GM12874 (cell line): ENCODE results near the gene MYO15A.

Source experiments
- TF ChIP-seq, protein P1 (sequence below): IDR thresholded peaks from 2 replicates; pipeline ENCODE4 v1.5.1; 2011; ENCODE audit warnings: low read depth, mild to moderate bottlenecking, control low read depth, low read length, moderate library complexity; ENCODE audit not compliant: insufficient read depth

Gene MYO15A

DNA sequence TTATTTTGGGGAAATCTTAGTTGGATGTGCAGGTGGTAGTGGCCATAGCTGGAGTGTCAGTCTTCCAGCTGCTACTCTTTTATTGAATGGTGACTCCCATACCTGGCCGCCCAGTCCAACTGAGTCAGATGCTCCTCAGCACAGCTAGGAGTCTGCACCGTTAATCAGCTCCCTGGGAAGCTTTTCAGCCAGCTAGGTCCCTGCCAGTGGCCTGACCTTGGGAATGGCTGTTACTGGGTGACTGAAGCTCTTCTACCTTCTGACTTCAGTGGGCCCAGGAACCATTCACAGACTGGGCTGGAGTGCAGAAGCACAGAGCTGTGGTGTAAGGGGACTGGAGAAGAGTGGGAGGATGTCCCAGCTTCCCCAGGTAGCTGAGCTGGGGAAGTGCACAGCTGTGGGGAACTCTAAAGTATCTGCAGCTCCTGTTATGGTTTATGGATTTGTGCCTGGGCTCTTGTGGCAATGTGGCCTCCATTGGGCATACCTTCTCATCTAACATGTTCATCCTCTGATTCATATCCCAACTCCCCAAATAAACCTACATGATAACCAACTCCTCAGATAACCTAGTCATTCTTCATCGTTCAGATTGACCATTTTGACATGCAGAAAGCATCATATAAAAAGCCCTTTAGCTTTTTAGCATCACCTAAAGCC is 89.1 kb downstream of the MYO15A start:
- TF ChIP-seq, protein P1, sequence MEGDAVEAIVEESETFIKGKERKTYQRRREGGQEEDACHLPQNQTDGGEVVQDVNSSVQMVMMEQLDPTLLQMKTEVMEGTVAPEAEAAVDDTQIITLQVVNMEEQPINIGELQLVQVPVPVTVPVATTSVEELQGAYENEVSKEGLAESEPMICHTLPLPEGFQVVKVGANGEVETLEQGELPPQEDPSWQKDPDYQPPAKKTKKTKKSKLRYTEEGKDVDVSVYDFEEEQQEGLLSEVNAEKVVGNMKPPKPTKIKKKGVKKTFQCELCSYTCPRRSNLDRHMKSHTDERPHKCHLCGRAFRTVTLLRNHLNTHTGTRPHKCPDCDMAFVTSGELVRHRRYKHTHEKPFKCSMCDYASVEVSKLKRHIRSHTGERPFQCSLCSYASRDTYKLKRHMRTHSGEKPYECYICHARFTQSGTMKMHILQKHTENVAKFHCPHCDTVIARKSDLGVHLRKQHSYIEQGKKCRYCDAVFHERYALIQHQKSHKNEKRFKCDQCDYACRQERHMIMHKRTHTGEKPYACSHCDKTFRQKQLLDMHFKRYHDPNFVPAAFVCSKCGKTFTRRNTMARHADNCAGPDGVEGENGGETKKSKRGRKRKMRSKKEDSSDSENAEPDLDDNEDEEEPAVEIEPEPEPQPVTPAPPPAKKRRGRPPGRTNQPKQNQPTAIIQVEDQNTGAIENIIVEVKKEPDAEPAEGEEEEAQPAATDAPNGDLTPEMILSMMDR: no peak

DNA sequence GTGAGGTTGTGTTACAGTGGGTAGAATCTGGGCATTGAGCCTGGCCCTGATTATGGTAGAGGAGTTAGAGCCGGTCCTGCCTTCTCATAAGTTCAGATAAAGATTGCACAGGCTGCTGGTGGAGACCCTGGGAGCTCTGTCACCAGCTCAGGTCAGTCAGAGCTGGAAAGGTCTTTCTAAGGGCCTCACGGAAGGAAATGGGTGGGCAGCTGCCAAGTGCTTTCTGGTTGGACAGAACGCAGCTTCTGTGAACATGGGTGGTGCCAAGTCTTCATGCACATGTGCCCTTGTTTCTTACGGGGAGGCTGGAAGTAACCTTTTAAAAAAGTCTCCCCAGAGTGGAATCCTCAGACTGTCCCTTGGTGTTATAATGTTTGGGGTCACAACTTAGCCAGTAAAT is 90.0 kb downstream of the MYO15A start:
- TF ChIP-seq, protein P1: no peak

DNA sequence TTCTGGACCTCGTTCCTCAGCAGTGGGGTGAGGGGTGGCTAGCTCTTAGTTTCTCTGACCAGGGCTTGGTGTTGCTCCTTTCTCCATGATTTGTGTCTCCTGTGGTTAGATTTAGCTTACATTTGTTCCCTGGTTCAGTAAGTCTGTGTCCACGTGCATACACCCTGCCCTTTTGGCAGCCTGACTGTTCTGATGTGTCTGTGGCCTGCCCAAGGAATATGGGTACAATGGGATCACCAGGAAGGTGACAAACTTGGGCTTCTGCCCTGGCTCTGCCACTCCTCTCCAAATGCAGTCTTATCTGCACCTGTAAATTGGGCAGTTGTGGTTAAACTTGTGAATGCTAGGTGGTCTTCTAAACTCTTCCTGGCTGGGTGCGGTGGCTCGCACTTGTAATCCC is 92.6 kb downstream of the MYO15A start:
- TF ChIP-seq, protein P1: no peak

DNA sequence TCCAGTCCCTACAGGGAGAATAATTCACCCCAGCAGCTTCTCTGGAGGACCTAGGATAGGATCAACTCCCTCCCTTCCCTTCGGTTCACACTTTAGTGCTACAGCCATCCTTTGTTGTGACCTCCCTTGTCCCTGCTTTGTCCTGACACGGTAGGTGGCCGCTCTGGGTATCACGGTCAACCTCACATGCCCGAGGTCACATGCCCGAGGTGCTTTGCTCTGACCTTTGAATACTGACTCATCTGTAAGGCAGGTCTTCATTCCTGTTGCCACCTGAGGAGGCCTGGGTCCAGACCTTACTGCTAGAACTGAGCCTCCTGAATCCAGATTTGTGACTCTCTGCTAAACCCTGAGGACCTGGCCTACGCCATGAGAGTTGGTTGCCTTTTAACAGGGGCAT is 94.8 kb downstream of the MYO15A start:
- TF ChIP-seq, protein P1: no peak

DNA sequence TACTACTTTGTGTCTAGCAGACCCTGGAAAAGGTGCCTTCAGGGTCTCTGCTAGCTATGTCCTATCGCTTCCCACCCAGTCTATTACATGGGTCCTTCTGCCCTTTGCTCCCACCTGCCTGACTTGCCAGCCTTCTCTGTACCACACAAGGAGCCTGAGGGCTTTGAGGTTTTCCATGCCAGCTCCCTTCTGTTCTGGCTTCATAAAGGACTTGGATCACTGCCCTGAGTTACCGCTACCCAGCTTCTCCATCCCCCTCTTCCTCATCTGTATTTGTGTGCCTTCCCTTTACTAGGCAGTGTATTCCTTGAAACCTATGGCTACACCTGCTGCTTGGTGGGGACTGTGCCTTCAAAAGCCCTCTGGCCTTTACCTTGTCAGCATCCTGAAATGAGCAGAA is 97.3 kb downstream of the MYO15A start:
- TF ChIP-seq, protein P1: no peak

DNA sequence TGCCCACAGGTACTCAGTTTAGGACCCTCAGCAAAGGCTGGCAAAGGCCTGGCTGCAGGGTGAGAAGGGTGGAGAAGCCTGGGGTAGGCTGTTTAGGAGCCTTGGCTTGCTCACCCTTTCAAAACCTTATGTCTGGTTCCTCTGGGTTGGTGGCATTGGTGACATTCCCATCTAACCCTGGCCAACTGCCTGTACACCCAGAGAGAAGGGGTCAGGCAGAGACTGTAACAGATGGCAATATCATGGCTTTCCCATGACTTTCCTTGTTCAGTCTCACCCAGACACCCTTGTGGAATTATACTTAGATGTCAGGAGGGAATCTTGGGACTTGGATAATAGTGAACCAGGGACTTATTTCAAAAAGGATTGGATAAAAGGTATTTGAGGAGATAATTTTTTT is 98.4 kb downstream of the MYO15A start:
- TF ChIP-seq, protein P1: no peak

DNA sequence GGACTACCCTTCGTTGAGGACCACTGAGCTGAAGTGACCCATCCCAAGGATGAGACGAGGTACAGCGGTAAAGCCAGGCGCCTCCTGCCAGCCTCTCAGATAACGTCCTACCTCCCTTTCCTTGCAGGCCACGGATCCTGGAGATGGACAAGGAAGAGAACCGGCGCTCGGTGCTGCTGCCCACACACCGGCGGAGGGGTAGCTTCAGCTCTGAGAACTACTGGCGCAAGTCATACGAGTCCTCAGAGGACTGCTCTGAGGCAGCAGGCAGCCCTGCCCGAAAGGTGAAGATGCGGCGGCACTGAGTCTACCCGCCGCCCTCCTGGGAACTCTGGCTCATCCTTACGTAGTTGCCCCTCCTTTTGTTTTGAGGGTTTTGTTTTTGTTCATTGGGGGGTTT is 99.5 kb downstream of the MYO15A start:
- TF ChIP-seq, protein P1: no peak
